ENCODE results near the gene DLX5.

DLX5 gene

GRCh38 chr7:97005183-97006054 lies 19.2 kb downstream of the DLX5 start, which contains the start of gene DLX6:
Gene DLX6 (plus strand): TSS chr7:97005553. CDS start chr7:97005978, 425 bp downstream.
- DNase-seq: peak; percentile 83

- no peak for DNase-seq
Measured at GRCh38 chr7:97004247-97005182, 20.1 kb downstream of the DLX5 start.

GRCh38 chr7:97003262-97004246 lies 21.1 kb downstream of the DLX5 start:
- DNase-seq: peak; percentile 48

- peak; percentile 42 for DNase-seq
Measured at GRCh38 chr7:97002555-97003261, 21.9 kb downstream of the DLX5 start.

- DNase-seq: peak; percentile 32
Measured at GRCh38 chr7:97001656-97002554, 22.7 kb downstream of the DLX5 start.

- DNase-seq: no peak
Measured at GRCh38 chr7:97001221-97001620, 23.4 kb downstream of the DLX5 start.

GRCh38 chr7:96998744-96999143 lies 25.9 kb downstream of the DLX5 start:
- DNase-seq: no peak

GRCh38 chr7:96998333-96998732 lies 26.3 kb downstream of the DLX5 start:
- DNase-seq: no peak

- DNase-seq: no peak
Measured at GRCh38 chr7:96997512-96998032, 27.1 kb downstream of the DLX5 start.

GRCh38 chr7:96996958-96997511 lies 27.6 kb downstream of the DLX5 start:
- DNase-seq: no peak

GRCh38 chr7:96996111-96996957 lies 28.3 kb downstream of the DLX5 start:
- no peak for DNase-seq

- DNase-seq: no peak
Measured at GRCh38 chr7:96995406-96996110, 29.1 kb downstream of the DLX5 start.

- no peak for DNase-seq
Measured at GRCh38 chr7:96993980-96994379, 30.7 kb downstream of the DLX5 start.

GRCh38 chr7:96993094-96993865 lies 31.4 kb downstream of the DLX5 start:
- no peak for DNase-seq

- DNase-seq: no peak
Measured at GRCh38 chr7:96992192-96993005, 32.2 kb downstream of the DLX5 start.

- no peak for DNase-seq
Measured at GRCh38 chr7:96991546-96992191, 33.0 kb downstream of the DLX5 start.
